ENCODE measurements around the gene DNAJB2. TPM values are rescaled to one million over a fixed set of nuclear protein-coding genes. Genes with fewer than 3 reads are reported as not detected.
A peak's percentile ranks its signal among the peaks of the same experiment; 100 is the strongest.

The DNAJB2 gene
- total RNA-seq, 2 experiments from 2014 or later, result 49.9 to 58.7 TPM

GRCh38 chr2:219246559-219246958 is 32.6 kb upstream of the DNAJB2 start:
- Histone ChIP-seq H3K4me2 (ENCODE audit: low read length) (peak overlapping the region; percentile 93), H4K20me1 (ENCODE audit: insufficient read depth, low read length) (no peaks in the 10 kb centered on the region), H3K9me2 (ENCODE audit: insufficient read depth, low read length) (no peaks in the 10 kb centered on the region), H3K4me1 (ENCODE audit: insufficient read depth, low read length, poor library complexity, severe bottlenecking) (peaks cover 66% of the 10 kb centered on the region), H3K36me3 (ENCODE audit: insufficient read depth, low read length) (peaks cover 45% of the 10 kb centered on the region), H2AFZ (ENCODE audit: low read length) (no peak overlapping the region), H3K79me2 (ENCODE audit: insufficient read depth, low read depth, low read length) (peaks cover 38% of the 10 kb centered on the region; the same call in 1 of the 2 replicates), H3K27ac (ENCODE audit: low read depth, low read length, poor library complexity, severe bottlenecking) (peak overlapping the region; percentile 96), H3K4me3 (ENCODE audit: low read depth, low read length, poor library complexity, severe bottlenecking) (peak overlapping the region; percentile 84), H3K9me3 (ENCODE audit: low read length) (no peaks in the 10 kb centered on the region)
- TF ChIP-seq EZH2phosphoT487 (IDR thresholded peaks at IDR 0.05; ENCODE audit: borderline replicate concordance, low read depth, low read length) (no peak), CTCF (conservative IDR thresholded peaks at IDR 0.05; ENCODE audit: low read length) (no peak)
- ChIA-PET CTCF (ENCODE audit: unreplicated experiment) (no interaction called here), POLR2A (interaction anchor here (0.7 to 2.7 kb wide), 7 partner anchors 8 to 48 kb away, joined by 3 to 28 read pairs (median 6); partner anchors contain the start of genes ANKZF1, ATG9A and ZFAND2B)
- BruUV-seq (replicated peaks), result no TSS peak
- DNase-seq (ENCODE audit: low spot score), result no peak
- intact Hi-C loops (cut with micrococcal nuclease; ENCODE audit: unreplicated experiment), result no loop called here

GRCh38 chr2:219247678-219248642 is 31.2 kb upstream of the DNAJB2 start:
- H3K4me1 ChIP-seq (ENCODE audit: insufficient read depth, low read length, poor library complexity, severe bottlenecking), result peaks cover 76% of the 10 kb centered on the region
- BruUV-seq (replicated peaks), result no TSS peak
- no peaks in the 10 kb centered on the region for H3K9me2 ChIP-seq (ENCODE audit: insufficient read depth, low read length)
- peak overlapping the region; percentile 93 for H3K4me2 ChIP-seq (ENCODE audit: low read length)
- DNase-seq (ENCODE audit: low spot score), result peak; percentile 74
- H3K27ac ChIP-seq (ENCODE audit: low read depth, low read length, poor library complexity, severe bottlenecking), result peak overlapping the region; percentile 96
- ChIA-PET CTCF (ENCODE audit: unreplicated experiment) (interaction anchor here (0.6 to 3.3 kb wide), 3 partner anchors 10 to 75 kb away, joined by 3 to 13 read pairs (median 3); no protein-coding TSS in a partner anchor), POLR2A (interaction anchor here (0.5 to 3.5 kb wide), 8 partner anchors 8 to 136 kb away, joined by 3 to 28 read pairs (median 8); partner anchors contain the start of genes ANKZF1, ATG9A and ZFAND2B)
- H3K36me3 ChIP-seq (ENCODE audit: insufficient read depth, low read length), result peaks cover 54% of the 10 kb centered on the region
- no peaks in the 10 kb centered on the region for H3K9me3 ChIP-seq (ENCODE audit: low read length)
- H2AFZ ChIP-seq (ENCODE audit: low read length), result no peak overlapping the region
- H4K20me1 ChIP-seq (ENCODE audit: insufficient read depth, low read length), result no peaks in the 10 kb centered on the region
- intact Hi-C loops (cut with micrococcal nuclease; ENCODE audit: unreplicated experiment), result no loop called here
- H3K4me3 ChIP-seq (ENCODE audit: low read depth, low read length, poor library complexity, severe bottlenecking), result peak overlapping the region; percentile 84
- TF ChIP-seq EZH2phosphoT487 (IDR thresholded peaks at IDR 0.05; ENCODE audit: borderline replicate concordance, low read depth, low read length) (no peak), CTCF (conservative IDR thresholded peaks at IDR 0.05; ENCODE audit: low read length) (peak; percentile 40; the same call in 1 of the 2 replicates)
- H3K79me2 ChIP-seq (ENCODE audit: insufficient read depth, low read depth, low read length), result peaks cover 52% of the 10 kb centered on the region

All from OCI-LY7 (cell line).